Measurements from ENCODE around the gene ELMO1. TPM values are rescaled to one million over a fixed set of nuclear protein-coding genes. Genes with fewer than 3 reads are reported as not detected.

The ELMO1 gene
- total and polyA plus RNA-seq, 10 of the 15 experiments (the other 5 are each of a cell fraction or from before 2014, with no cell fraction given), result 22.6 to 85.9 (median 56.6) TPM

GRCh38 chr7:36942955-36943354, 505.7 kb downstream of the ELMO1 start:
- CTCF ChIA-PET, result interaction anchor here (1.0 to 3.6 kb wide), 4 partner anchors 13 to 256 kb away, joined by 3 to 16 read pairs (median 4); no protein-coding TSS in a partner anchor

More at GRCh38 chr7:36942955-36943354, 505.7 kb downstream of the ELMO1 start:
- TF ChIP-seq POU2F2 (IDR thresholded peaks at IDR 0.05; ENCODE audit: borderline replicate concordance, low read depth, low read length) (peak; percentile 52; the same call in 1 of the 3 replicates), REST (IDR thresholded peaks at IDR 0.05; ENCODE audit: low read depth, low read length) (no peak)
- peaks cover 42% of the 10 kb centered on the region for H3K4me1 ChIP-seq (ENCODE audit: control insufficient read depth, insufficient read depth, low read length)
- intact Hi-C loops (cut with micrococcal nuclease; ENCODE audit: unreplicated experiment), result no loop called here
- H3K4me3 ChIP-seq, result peak overlapping the region; percentile 61
- FAIRE-seq (no peak), DNase-seq (ENCODE audit: low read depth, low spot score) (no peak), ATAC-seq (peak; percentile 41)
- ChIA-PET POLR2A (interaction anchor here (0.6 to 3.9 kb wide), 4 partner anchors 9 to 854 kb away, joined by 3 to 27 read pairs (median 3); no protein-coding TSS in a partner anchor), RAD21 (ENCODE audit: unreplicated experiment) (interaction anchor here (0.8 to 1.9 kb wide), 6 partner anchors 12 to 239 kb away, joined by 3 to 7 read pairs (median 6); no protein-coding TSS in a partner anchor), SMC1A (ENCODE audit: uncharacterized antibody, unreplicated experiment) (interaction anchor here (0.8 to 11.1 kb wide), 9 partner anchors 10 to 239 kb away, joined by 3 to 92 read pairs (median 7); no protein-coding TSS in a partner anchor)
- H3K27me3 ChIP-seq (replicated peaks in 1 of 2; ENCODE audit: control insufficient read depth in 2 of 2, insufficient read depth in 2 of 2, low read length in 1 of 2), result no peaks in the 10 kb centered on the region
- H3K4me2 ChIP-seq (ENCODE audit: control insufficient read depth, insufficient read depth), result peak overlapping the region; percentile 89
- 78% methylated on average over 9 of the region's 9 CpGs for WGBS (ENCODE audit: insufficient coverage, insufficient replicate concordance, low lambda C conversion rate, missing lambda C conversion rate)
- H3K36me3 ChIP-seq (ENCODE audit: control insufficient read depth in 2 of 2, insufficient read depth in 2 of 2, low read length in 1 of 2), result peaks cover 2 to 7% of the 10 kb centered on the region in 2 experiments; a peak in 3 of 4 replicates
- no peak overlapping the region for H2AFZ ChIP-seq (ENCODE audit: control insufficient read depth, low read depth, low read length)
- in situ Hi-C loops (cut with MboI), result no loop called here
- H3K9ac ChIP-seq (ENCODE audit: control insufficient read depth, insufficient read depth, low read length), result no peak overlapping the region
- peaks cover 30% of the 10 kb centered on the region for H3K79me2 ChIP-seq (ENCODE audit: control insufficient read depth, insufficient read depth, low read length)
- peaks cover 60% of the 10 kb centered on the region for H3K9me3 ChIP-seq (replicated peaks; ENCODE audit: control insufficient read depth, insufficient read depth, low read length)
- no TSS peak for BruUV-seq (replicated peaks)
- peak overlapping the region; percentile 47 for H3K27ac ChIP-seq (ENCODE audit: control insufficient read depth, insufficient read depth)
- H4K20me1 ChIP-seq (ENCODE audit: control insufficient read depth, insufficient read depth), result no peaks in the 10 kb centered on the region

Data from GM12878 (cell line).